ENCODE measurements around the gene MRPL17. TPM values are rescaled to one million over a fixed set of nuclear protein-coding genes. Genes with fewer than 3 reads are reported as not detected.

Gene MRPL17
- total and polyA plus RNA-seq, 9 of the 15 experiments (the other 6 are each of a cell fraction or from before 2014, with no cell fraction given) = 33.9 to 81.6 (median 43.9) TPM

DNA sequence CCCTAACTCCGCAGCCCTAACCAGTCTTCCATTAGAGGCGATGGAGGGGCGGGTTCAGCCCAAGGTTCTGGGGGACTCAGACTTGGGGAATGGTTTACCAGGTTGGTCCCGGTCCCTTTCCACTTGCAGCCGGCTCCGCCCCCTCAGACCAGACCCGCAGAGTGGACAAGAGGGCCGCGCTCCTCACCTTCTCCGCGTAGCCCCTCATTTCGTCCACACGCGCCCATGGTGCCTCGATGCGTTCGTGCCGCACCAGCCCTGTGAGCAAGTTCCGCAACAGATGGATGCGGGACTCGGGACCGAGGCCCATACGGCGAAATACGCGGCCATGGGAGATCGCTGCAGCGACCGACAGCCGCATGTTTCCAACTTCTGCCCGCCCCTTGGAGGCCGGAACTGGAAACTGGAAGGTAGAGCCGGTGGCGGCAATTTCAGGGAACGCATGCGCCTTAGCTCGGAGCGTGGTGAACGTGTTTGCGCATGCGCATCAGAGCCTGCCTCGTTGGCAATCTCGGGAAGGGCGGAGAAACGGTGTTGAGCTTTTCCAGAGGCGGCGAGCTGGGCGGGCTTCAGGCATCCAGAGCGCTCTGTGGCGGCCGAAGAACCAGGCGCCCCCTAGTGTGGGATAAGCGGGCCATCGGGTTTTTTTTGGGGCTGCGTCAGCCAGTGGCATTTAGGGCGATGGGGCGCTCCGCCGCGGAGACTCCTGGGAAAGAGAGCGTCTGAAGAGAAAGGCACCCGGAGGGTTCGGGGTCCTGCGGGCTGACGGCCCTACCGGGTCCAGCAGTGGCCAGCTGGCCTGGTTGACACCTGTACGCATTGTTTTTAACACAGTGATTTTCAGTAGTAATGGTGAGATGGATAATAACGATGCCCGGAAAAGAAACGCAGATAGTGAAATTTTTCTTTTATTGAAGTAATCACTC, at the start of gene MRPL17 (continued):
- TF ChIP-seq POLR2AphosphoS2 (IDR thresholded peaks at IDR 0.05; ENCODE audit: low read length) (peak; percentile 78; the same call in 1 of the 2 replicates), MCM2 (IDR thresholded peaks at IDR 0.05; ENCODE audit: low read depth) (no peak), ATF1 (CRISPR knock-in tag; IDR thresholded peaks at IDR 0.05) (no peak), ATF1 (tag; IDR thresholded peaks at IDR 0.05) (peak; percentile 82), TCFL5 (CRISPR knock-in tag; conservative IDR thresholded peaks at IDR 0.05) (no peak), ZNF384 (IDR thresholded peaks at IDR 0.05; ENCODE audit: low read depth, low read length) (peak; percentile 91), FOXJ2 (tag; IDR thresholded peaks at IDR 0.05) (peak; percentile 80), KLF6 (CRISPR knock-in tag; IDR thresholded peaks at IDR 0.05; ENCODE audit: borderline replicate concordance) (peak; percentile 29; the same call in 1 of the 2 replicates), NCOA4 (IDR thresholded peaks at IDR 0.05; ENCODE audit: partially characterized antibody) (no peak), CCNT2 (IDR thresholded peaks at IDR 0.05; ENCODE audit: borderline replicate concordance, extremely low read depth, insufficient read length, low read depth, low read length) (peak; percentile 55), NR2C1 (IDR thresholded peaks at IDR 0.05) (no peak), NR2C1 (tag; IDR thresholded peaks at IDR 0.05) (no peak), FOXK1 (CRISPR knock-in tag; IDR thresholded peaks at IDR 0.05; ENCODE audit: borderline replicate concordance) (peak; percentile 34)
- TF ChIP-seq, protein P1, sequence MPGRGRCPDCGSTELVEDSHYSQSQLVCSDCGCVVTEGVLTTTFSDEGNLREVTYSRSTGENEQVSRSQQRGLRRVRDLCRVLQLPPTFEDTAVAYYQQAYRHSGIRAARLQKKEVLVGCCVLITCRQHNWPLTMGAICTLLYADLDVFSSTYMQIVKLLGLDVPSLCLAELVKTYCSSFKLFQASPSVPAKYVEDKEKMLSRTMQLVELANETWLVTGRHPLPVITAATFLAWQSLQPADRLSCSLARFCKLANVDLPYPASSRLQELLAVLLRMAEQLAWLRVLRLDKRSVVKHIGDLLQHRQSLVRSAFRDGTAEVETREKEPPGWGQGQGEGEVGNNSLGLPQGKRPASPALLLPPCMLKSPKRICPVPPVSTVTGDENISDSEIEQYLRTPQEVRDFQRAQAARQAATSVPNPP (IDR thresholded peaks at IDR 0.05; ENCODE audit: borderline replicate concordance, insufficient read depth, insufficient read length) = no peak
- TF ChIP-seq, protein P2, sequence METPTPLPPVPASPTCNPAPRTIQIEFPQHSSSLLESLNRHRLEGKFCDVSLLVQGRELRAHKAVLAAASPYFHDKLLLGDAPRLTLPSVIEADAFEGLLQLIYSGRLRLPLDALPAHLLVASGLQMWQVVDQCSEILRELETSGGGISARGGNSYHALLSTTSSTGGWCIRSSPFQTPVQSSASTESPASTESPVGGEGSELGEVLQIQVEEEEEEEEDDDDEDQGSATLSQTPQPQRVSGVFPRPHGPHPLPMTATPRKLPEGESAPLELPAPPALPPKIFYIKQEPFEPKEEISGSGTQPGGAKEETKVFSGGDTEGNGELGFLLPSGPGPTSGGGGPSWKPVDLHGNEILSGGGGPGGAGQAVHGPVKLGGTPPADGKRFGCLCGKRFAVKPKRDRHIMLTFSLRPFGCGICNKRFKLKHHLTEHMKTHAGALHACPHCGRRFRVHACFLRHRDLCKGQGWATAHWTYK (CRISPR knock-in tag; IDR thresholded peaks at IDR 0.05) = peak; percentile 27; the same call in 1 of the 2 replicates
- TF ChIP-seq, protein P3, sequence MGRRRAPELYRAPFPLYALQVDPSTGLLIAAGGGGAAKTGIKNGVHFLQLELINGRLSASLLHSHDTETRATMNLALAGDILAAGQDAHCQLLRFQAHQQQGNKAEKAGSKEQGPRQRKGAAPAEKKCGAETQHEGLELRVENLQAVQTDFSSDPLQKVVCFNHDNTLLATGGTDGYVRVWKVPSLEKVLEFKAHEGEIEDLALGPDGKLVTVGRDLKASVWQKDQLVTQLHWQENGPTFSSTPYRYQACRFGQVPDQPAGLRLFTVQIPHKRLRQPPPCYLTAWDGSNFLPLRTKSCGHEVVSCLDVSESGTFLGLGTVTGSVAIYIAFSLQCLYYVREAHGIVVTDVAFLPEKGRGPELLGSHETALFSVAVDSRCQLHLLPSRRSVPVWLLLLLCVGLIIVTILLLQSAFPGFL (CRISPR knock-in tag; IDR thresholded peaks at IDR 0.05) = no peak; the same call in 1 of the 2 replicates
- TF ChIP-seq, protein P4, sequence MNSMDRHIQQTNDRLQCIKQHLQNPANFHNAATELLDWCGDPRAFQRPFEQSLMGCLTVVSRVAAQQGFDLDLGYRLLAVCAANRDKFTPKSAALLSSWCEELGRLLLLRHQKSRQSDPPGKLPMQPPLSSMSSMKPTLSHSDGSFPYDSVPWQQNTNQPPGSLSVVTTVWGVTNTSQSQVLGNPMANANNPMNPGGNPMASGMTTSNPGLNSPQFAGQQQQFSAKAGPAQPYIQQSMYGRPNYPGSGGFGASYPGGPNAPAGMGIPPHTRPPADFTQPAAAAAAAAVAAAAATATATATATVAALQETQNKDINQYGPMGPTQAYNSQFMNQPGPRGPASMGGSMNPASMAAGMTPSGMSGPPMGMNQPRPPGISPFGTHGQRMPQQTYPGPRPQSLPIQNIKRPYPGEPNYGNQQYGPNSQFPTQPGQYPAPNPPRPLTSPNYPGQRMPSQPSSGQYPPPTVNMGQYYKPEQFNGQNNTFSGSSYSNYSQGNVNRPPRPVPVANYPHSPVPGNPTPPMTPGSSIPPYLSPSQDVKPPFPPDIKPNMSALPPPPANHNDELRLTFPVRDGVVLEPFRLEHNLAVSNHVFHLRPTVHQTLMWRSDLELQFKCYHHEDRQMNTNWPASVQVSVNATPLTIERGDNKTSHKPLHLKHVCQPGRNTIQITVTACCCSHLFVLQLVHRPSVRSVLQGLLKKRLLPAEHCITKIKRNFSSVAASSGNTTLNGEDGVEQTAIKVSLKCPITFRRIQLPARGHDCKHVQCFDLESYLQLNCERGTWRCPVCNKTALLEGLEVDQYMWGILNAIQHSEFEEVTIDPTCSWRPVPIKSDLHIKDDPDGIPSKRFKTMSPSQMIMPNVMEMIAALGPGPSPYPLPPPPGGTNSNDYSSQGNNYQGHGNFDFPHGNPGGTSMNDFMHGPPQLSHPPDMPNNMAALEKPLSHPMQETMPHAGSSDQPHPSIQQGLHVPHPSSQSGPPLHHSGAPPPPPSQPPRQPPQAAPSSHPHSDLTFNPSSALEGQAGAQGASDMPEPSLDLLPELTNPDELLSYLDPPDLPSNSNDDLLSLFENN (IDR thresholded peaks at IDR 0.05; ENCODE audit: low read depth in 2 of 2, low read length in 2 of 2) = no peak
- TF ChIP-seq, protein P5, sequence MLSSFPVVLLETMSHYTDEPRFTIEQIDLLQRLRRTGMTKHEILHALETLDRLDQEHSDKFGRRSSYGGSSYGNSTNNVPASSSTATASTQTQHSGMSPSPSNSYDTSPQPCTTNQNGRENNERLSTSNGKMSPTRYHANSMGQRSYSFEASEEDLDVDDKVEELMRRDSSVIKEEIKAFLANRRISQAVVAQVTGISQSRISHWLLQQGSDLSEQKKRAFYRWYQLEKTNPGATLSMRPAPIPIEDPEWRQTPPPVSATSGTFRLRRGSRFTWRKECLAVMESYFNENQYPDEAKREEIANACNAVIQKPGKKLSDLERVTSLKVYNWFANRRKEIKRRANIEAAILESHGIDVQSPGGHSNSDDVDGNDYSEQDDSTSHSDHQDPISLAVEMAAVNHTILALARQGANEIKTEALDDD (IDR thresholded peaks at IDR 0.05) = peak; percentile 5; the same call in 1 of the 2 replicates
- TF ChIP-seq, protein P6, sequence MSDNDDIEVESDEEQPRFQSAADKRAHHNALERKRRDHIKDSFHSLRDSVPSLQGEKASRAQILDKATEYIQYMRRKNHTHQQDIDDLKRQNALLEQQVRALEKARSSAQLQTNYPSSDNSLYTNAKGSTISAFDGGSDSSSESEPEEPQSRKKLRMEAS (CRISPR knock-in tag; IDR thresholded peaks at IDR 0.05) = peak; percentile 97

All from K562 (cell line).